ENCODE data around the gene RAB11FIP3. TPM values are rescaled to one million over a fixed set of nuclear protein-coding genes. Genes with fewer than 3 reads are reported as not detected.

The RAB11FIP3 gene
- total and polyA plus RNA-seq, 2 of the 13 experiments (the other 11 are each of a cell fraction or from before 2014, with no cell fraction given): 34.3 to 57.6 TPM

DNA sequence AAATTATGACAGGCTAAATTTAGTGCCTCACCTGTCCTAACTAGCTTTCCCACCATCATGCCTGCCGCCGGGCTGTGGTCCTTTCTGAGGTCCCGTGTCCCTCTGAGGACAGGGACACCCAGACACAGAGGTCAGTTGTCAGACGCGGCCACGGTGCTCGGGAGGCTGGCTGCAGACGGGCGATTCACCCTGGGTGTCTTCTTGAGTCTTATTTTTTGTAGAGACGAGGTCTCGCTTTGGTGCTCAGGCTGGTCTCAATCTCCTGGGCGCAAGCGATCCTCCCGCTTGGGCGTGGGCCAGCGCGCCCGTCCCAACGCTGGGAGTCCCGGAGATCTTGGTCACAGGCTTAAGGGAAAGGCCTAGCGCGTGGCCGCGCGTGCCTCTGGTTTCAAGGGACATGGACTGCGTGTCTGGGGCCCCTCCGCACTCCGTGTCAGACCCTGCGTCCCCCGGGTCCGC is 797 bp upstream of the RAB11FIP3 start (continued):
- TF ChIP-seq SMARCC2 (IDR thresholded peaks at IDR 0.05) (no peak), SCMH1 (CRISPR knock-in tag; IDR thresholded peaks at IDR 0.05; ENCODE audit: borderline replicate concordance) (no peak), ZBTB42 (CRISPR knock-in tag; IDR thresholded peaks at IDR 0.05) (0 out of 2 replicates have a peak, but pooled peaks have one; percentile 45), ETV5 (CRISPR knock-in tag; IDR thresholded peaks at IDR 0.05; ENCODE audit: borderline replicate concordance) (0 out of 2 replicates have a peak, but pooled peaks have one; percentile 3), THYN1 (CRISPR knock-in tag; IDR thresholded peaks at IDR 0.05; ENCODE audit: borderline replicate concordance, low read depth) (no peak), PCBP2 (optimal IDR thresholded peaks at IDR 0.05; ENCODE audit: low read depth, low read length, poor library complexity, severe bottlenecking) (no peak), IKZF1 (IDR thresholded peaks at IDR 0.05) (no peak), ZNF703 (CRISPR knock-in tag; IDR thresholded peaks at IDR 0.05; ENCODE audit: borderline replicate concordance) (peak; percentile 16; the same call in 1 of the 2 replicates), ZNF550 (CRISPR knock-in tag; IDR thresholded peaks at IDR 0.05; ENCODE audit: borderline replicate concordance) (no peak), JUNB (CRISPR knock-in tag; IDR thresholded peaks at IDR 0.05; ENCODE audit: borderline replicate concordance) (no peak), AGO1 (IDR thresholded peaks at IDR 0.05; ENCODE audit: low read depth, low read length, poor library complexity, severe bottlenecking) (peak; percentile 29), POLR2AphosphoS5 (IDR thresholded peaks at IDR 0.05; ENCODE audit: low read depth, low read length) (no peak), CAMTA2 (CRISPR knock-in tag; IDR thresholded peaks at IDR 0.05; ENCODE audit: borderline replicate concordance) (no peak), ZNF878 (CRISPR knock-in tag; IDR thresholded peaks at IDR 0.05) (no peak), ZFP37 (CRISPR knock-in tag; IDR thresholded peaks at IDR 0.05; ENCODE audit: borderline replicate concordance) (no peak)
- TF ChIP-seq, protein P1, sequence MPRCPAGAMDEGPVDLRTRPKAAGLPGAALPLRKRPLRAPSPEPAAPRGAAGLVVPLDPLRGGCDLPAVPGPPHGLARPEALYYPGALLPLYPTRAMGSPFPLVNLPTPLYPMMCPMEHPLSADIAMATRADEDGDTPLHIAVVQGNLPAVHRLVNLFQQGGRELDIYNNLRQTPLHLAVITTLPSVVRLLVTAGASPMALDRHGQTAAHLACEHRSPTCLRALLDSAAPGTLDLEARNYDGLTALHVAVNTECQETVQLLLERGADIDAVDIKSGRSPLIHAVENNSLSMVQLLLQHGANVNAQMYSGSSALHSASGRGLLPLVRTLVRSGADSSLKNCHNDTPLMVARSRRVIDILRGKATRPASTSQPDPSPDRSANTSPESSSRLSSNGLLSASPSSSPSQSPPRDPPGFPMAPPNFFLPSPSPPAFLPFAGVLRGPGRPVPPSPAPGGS (CRISPR knock-in tag; IDR thresholded peaks at IDR 0.05): no peak
- TF ChIP-seq, protein P2, sequence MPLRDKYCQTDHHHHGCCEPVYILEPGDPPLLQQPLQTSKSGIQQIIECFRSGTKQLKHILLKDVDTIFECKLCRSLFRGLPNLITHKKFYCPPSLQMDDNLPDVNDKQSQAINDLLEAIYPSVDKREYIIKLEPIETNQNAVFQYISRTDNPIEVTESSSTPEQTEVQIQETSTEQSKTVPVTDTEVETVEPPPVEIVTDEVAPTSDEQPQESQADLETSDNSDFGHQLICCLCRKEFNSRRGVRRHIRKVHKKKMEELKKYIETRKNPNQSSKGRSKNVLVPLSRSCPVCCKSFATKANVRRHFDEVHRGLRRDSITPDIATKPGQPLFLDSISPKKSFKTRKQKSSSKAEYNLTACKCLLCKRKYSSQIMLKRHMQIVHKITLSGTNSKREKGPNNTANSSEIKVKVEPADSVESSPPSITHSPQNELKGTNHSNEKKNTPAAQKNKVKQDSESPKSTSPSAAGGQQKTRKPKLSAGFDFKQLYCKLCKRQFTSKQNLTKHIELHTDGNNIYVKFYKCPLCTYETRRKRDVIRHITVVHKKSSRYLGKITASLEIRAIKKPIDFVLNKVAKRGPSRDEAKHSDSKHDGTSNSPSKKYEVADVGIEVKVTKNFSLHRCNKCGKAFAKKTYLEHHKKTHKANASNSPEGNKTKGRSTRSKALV (CRISPR knock-in tag; IDR thresholded peaks at IDR 0.05): no peak
- TF ChIP-seq, protein P3, sequence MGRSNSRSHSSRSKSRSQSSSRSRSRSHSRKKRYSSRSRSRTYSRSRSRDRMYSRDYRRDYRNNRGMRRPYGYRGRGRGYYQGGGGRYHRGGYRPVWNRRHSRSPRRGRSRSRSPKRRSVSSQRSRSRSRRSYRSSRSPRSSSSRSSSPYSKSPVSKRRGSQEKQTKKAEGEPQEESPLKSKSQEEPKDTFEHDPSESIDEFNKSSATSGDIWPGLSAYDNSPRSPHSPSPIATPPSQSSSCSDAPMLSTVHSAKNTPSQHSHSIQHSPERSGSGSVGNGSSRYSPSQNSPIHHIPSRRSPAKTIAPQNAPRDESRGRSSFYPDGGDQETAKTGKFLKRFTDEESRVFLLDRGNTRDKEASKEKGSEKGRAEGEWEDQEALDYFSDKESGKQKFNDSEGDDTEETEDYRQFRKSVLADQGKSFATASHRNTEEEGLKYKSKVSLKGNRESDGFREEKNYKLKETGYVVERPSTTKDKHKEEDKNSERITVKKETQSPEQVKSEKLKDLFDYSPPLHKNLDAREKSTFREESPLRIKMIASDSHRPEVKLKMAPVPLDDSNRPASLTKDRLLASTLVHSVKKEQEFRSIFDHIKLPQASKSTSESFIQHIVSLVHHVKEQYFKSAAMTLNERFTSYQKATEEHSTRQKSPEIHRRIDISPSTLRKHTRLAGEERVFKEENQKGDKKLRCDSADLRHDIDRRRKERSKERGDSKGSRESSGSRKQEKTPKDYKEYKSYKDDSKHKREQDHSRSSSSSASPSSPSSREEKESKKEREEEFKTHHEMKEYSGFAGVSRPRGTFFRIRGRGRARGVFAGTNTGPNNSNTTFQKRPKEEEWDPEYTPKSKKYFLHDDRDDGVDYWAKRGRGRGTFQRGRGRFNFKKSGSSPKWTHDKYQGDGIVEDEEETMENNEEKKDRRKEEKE (IDR thresholded peaks at IDR 0.05): no peak
- TF ChIP-seq, protein P4, sequence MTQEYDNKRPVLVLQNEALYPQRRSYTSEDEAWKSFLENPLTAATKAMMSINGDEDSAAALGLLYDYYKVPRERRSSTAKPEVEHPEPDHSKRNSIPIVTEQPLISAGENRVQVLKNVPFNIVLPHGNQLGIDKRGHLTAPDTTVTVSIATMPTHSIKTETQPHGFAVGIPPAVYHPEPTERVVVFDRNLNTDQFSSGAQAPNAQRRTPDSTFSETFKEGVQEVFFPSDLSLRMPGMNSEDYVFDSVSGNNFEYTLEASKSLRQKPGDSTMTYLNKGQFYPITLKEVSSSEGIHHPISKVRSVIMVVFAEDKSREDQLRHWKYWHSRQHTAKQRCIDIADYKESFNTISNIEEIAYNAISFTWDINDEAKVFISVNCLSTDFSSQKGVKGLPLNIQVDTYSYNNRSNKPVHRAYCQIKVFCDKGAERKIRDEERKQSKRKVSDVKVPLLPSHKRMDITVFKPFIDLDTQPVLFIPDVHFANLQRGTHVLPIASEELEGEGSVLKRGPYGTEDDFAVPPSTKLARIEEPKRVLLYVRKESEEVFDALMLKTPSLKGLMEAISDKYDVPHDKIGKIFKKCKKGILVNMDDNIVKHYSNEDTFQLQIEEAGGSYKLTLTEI (CRISPR knock-in tag; conservative IDR thresholded peaks at IDR 0.05): no peak
- TF ChIP-seq, protein P5, sequence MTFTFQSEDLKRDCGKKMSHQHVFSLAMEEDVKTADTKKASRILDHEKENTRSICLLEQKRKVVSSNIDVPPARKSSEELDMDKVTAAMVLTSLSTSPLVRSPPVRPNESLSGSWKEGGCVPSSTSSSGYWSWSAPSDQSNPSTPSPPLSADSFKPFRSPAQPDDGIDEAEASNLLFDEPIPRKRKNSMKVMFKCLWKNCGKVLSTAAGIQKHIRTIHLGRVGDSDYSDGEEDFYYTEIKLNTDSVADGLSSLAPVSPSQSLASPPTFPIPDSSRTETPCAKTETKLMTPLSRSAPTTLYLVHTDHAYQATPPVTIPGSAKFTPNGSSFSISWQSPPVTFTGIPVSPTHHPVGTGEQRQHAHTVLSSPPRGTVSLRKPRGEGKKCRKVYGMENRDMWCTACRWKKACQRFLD (CRISPR knock-in tag; IDR thresholded peaks at IDR 0.05; ENCODE audit: borderline replicate concordance): no peak
